Measurements from ENCODE around the gene CITED2. TPM values are rescaled to one million over a fixed set of nuclear protein-coding genes. Genes with fewer than 3 reads are reported as not detected.

Gene CITED2
- polyA plus RNA-seq, 1 of the 3 experiments (the other 2 are of a cell fraction), result 173 TPM

GRCh38 chr6:139398658-139399057, 24.2 kb upstream of the CITED2 start:
- no peak overlapping the region for H2AFZ ChIP-seq (ENCODE audit: low read depth)
- WGBS (ENCODE audit: low lambda C conversion rate), result 5% methylated on average over 1 of the region's 1 CpG
- no peaks in the 10 kb centered on the region for H3K79me2 ChIP-seq (ENCODE audit: insufficient read depth)
- no peak overlapping the region for H3K4me3 ChIP-seq (ENCODE audit: low read depth in 2 of 2, low read length in 1 of 2)
- no peaks in the 10 kb centered on the region for H3F3A ChIP-seq (replicated peaks; ENCODE audit: insufficient read depth)
- no peak overlapping the region for H3K9ac ChIP-seq
- H3K9me2 ChIP-seq, result no peaks in the 10 kb centered on the region
- H3K4me2 ChIP-seq, result no peak overlapping the region
- H3K9me3 ChIP-seq, result no peaks in the 10 kb centered on the region
- TF ChIP-seq JUND (IDR thresholded peaks at IDR 0.05) (no peak), FOXM1 (IDR thresholded peaks at IDR 0.05; ENCODE audit: low read depth) (no peak), MEF2A (IDR thresholded peaks at IDR 0.05; ENCODE audit: borderline replicate concordance, low read depth) (no peak), POLR2AphosphoS5 (IDR thresholded peaks at IDR 0.05; ENCODE audit: low read depth, low read length) (no peak), FOSL2 (IDR thresholded peaks at IDR 0.05; ENCODE audit: borderline replicate concordance, low read depth) (no peak), RAD21 (IDR thresholded peaks at IDR 0.05; ENCODE audit: low read length) (no peak), MXI1 (IDR thresholded peaks at IDR 0.05; ENCODE audit: low read depth, low read length) (no peak), TEAD4 (IDR thresholded peaks at IDR 0.05; ENCODE audit: borderline replicate concordance, insufficient read depth) (no peak), NRF1 (IDR thresholded peaks at IDR 0.05; ENCODE audit: low read depth, low read length) (no peak), ZBTB33 (IDR thresholded peaks at IDR 0.05; ENCODE audit: borderline replicate concordance, low read depth) (no peak), EP300 (IDR thresholded peaks at IDR 0.05; ENCODE audit: borderline replicate concordance in 1 of 2, low read depth in 1 of 2, low read length in 1 of 2) (no peak), EZH2phosphoT487 (IDR thresholded peaks at IDR 0.05; ENCODE audit: borderline replicate concordance, low read depth) (no peak), IRF3 (IDR thresholded peaks at IDR 0.05; ENCODE audit: low read depth, low read length) (no peak), YY1 (IDR thresholded peaks at IDR 0.05; ENCODE audit: low read depth) (no peak), MAX (IDR thresholded peaks at IDR 0.05; ENCODE audit: low read depth) (no peak), USF1 (IDR thresholded peaks at IDR 0.05; ENCODE audit: borderline replicate concordance, low read depth) (no peak)
- ChIA-PET POLR2A (no interaction called here), CTCF (no interaction called here)
- H3K27ac ChIP-seq (ENCODE audit: low read depth in 2 of 2, low read length in 1 of 2), result no peak overlapping the region
- H3K27me3 ChIP-seq (ENCODE audit: insufficient read depth), result no peaks in the 10 kb centered on the region
- no peaks in the 10 kb centered on the region for H3K4me1 ChIP-seq (ENCODE audit: control insufficient read depth in 1 of 2, insufficient read depth in 2 of 2, low read depth in 1 of 2, low read length in 1 of 2)
- H3K36me3 ChIP-seq (replicated peaks in 1 of 2; ENCODE audit: control insufficient read depth in 1 of 2, insufficient read depth in 2 of 2, low read length in 1 of 2), result no peaks in the 10 kb centered on the region
- no peaks in the 10 kb centered on the region for H4K20me1 ChIP-seq (ENCODE audit: insufficient read depth)
- no peak for DNase-seq
